GM19372 (cell line): ENCODE measurements around the gene MISP3.

ENCODE experiments used
- ATAC-seq: cut with Tn5 transposase; IDR thresholded peaks from one replicate; pipeline ENCODE4 v1.9.1; 2021; ENCODE audit warnings: mild to moderate bottlenecking, low read depth, moderate library complexity; ENCODE audit not compliant: unreplicated experiment

MISP3 gene

GRCh38 chr19:14119146-14119545 is 46.6 kb downstream of the MISP3 start:
- ATAC-seq = no peak

GRCh38 chr19:14119644-14120496 is 47.3 kb downstream of the MISP3 start:
- ATAC-seq = no peak

- no peak for ATAC-seq
Observed at GRCh38 chr19:14120497-14120780, 47.9 kb downstream of the MISP3 start.

GRCh38 chr19:14122924-14123323 is 50.3 kb downstream of the MISP3 start:
- ATAC-seq = no peak
